Upper lobe of left lung (tissue), 6 donors: ENCODE measurements around the gene ANO4. TPM values are rescaled to one million over a fixed set of nuclear protein-coding genes. Genes with fewer than 3 reads are reported as not detected.

Experiments
- ATAC-seq, 2 donors: fragments of 200-7000 bp; cut with Tn5 transposase; one replicate each; pipeline ENCODE4 v1.9.1; 2022; ENCODE audit warnings: mild to moderate bottlenecking in 2 of 2, moderate library complexity in 2 of 2; ENCODE audit not compliant: low FRiP score in 2 of 2
- DNase-seq, 2 donors: peaks; one replicate each; pipeline ENCODE4 v3.0.0-alpha.2; 2019 to 2020
- H3K27ac ChIP-seq, 4 donors: fragments of 200-600 bp; sonication (generic); one replicate each; pipeline ENCODE4 v1.5.1; 2016 to 2019
- H3K27me3 ChIP-seq, 4 donors: fragments of 200-600 bp; sonication (generic); one replicate each; pipeline ENCODE4 v1.5.1; 2017 to 2019
- H3K36me3 ChIP-seq, 4 donors: fragments of 200-600 bp; sonication (generic); one replicate each; pipeline ENCODE4 v1.5.1; 2016 to 2019
- H3K4me1 ChIP-seq, 4 donors: fragments of 200-600 bp; sonication (generic); one replicate each; pipeline ENCODE4 v1.5.1; 2018 to 2019
- H3K4me3 ChIP-seq, 4 donors: fragments of 200-600 bp; sonication (generic); one replicate each; pipeline ENCODE4 v1.5.1; 2017 to 2019; ENCODE audit warnings: mild to moderate bottlenecking in 2 of 4, moderate library complexity in 1 of 4
- H3K9me3 ChIP-seq, 4 donors: fragments of 200-600 bp; sonication (generic); one replicate each; pipeline ENCODE4 v1.5.1; 2018 to 2019
- CTCF ChIP-seq, 6 experiments: fragments of 450-650 bp in 4 of 6; fragments of 200-600 bp in 2 of 6; sonication (generic) in 2 of 6; IDR thresholded peaks; one replicate each; pipeline ENCODE4 v1.5.1; 2016 to 2019; ENCODE audit warnings: antibody characterized with exemption in 6 of 6
- EP300 ChIP-seq, 4 donors: sonication (generic); formaldehyde crosslinking; IDR thresholded peaks; one replicate each; pipeline ENCODE4 v1.5.1; 2017; ENCODE audit warnings: antibody characterized with exemption in 4 of 4, control low read depth in 2 of 4
- POLR2A ChIP-seq, 4 donors: fragments of 450-650 bp; IDR thresholded peaks; one replicate each; pipeline ENCODE4 v1.5.1; 2016 to 2017; ENCODE audit warnings: antibody characterized with exemption in 4 of 4, mild to moderate bottlenecking in 2 of 4
- POLR2AphosphoS5 ChIP-seq, 2 donors: sonication (generic); formaldehyde crosslinking; IDR thresholded peaks; one replicate each; pipeline ENCODE4 v1.5.1; 2017; ENCODE audit warnings: antibody characterized with exemption in 2 of 2
- WGBS, 2 donors: methylation state at CpG; one replicate each; pipeline ENCODE4 v1.1.5; 2017 to 2018; 5-methylcytosine and 5-hydroxymethylcytosine counted together
- total RNA-seq, 6 donors: library from RNA; depleted of rRNA in 4 of 6; stranded (reverse); fragments of >200 nt in 4 of 6; gene quantifications; one replicate each; pipeline versions ENCODE4 v1.1.0 to v1.2.1, GENCODE V29; 2016 to 2021
- donor health status: DM: no; HTN: no; CAD: no; lungs with moderate emphysema.
- donor health status: DM: no; HTN: yes; CAD: no; lungs with severe emphysema.

Gene ANO4
- total RNA-seq, 6 donors from 2014 or later = 0.17 to 1.2 (median 0.30) TPM; not detected in 3

- DNase-seq = no peak
- H3K27me3 ChIP-seq = no peaks in the 10 kb centered on the region
- H3K4me3 ChIP-seq = no peak overlapping the region
- no peaks in the 10 kb centered on the region for H3K36me3 ChIP-seq
- TF ChIP-seq POLR2AphosphoS5 (IDR thresholded peaks at IDR 0.05) (no peak), CTCF (IDR thresholded peaks at IDR 0.05) (no peak), POLR2A (IDR thresholded peaks at IDR 0.05) (no peak), EP300 (IDR thresholded peaks at IDR 0.05) (no peak)
- no peak overlapping the region for H3K27ac ChIP-seq
- no peaks in the 10 kb centered on the region for H3K4me1 ChIP-seq
- WGBS, 2 donors = 77 to 91% methylated on average over 5 of the region's 5 CpGs
- ATAC-seq = no peak
- H3K9me3 ChIP-seq = no peaks in the 10 kb centered on the region
Measured at GRCh38 chr12:101001669-101002068, 207.1 kb downstream of the ANO4 start.

GRCh38 chr12:101002696-101003419 is 208.3 kb downstream of the ANO4 start:
- H3K36me3 ChIP-seq = no peaks in the 10 kb centered on the region

GRCh38 chr12:101004898-101005297 is 210.3 kb downstream of the ANO4 start:
- no peaks in the 10 kb centered on the region for H3K36me3 ChIP-seq
- WGBS, 2 donors = 81 to 86% methylated on average over 1 of the region's 1 CpG
- H3K4me1 ChIP-seq = no peaks in the 10 kb centered on the region
- H3K4me3 ChIP-seq = no peak overlapping the region
- H3K27me3 ChIP-seq = no peaks in the 10 kb centered on the region
- DNase-seq (no peak), ATAC-seq (no peak)
- peaks cover 0 to 10% (median 9%) of the 10 kb centered on the region in 4 donors for H3K9me3 ChIP-seq
- no peak for TF ChIP-seq EP300 (IDR thresholded peaks at IDR 0.05)
- H3K27ac ChIP-seq = no peak overlapping the region

More at GRCh38 chr12:101002696-101003419, 208.3 kb downstream of the ANO4 start:
- Histone ChIP-seq H3K27me3 (no peaks in the 10 kb centered on the region), H3K9me3 (no peaks in the 10 kb centered on the region), H3K4me1 (no peaks in the 10 kb centered on the region), H3K4me3 (no peak overlapping the region), H3K27ac (no peak overlapping the region)
- TF ChIP-seq CTCF (IDR thresholded peaks at IDR 0.05) (no peak), POLR2A (IDR thresholded peaks at IDR 0.05) (no peak), POLR2AphosphoS5 (IDR thresholded peaks at IDR 0.05) (no peak), EP300 (IDR thresholded peaks at IDR 0.05) (no peak)
- DNase-seq (no peak), ATAC-seq (no peak)
- WGBS, 2 donors = 48 to 55% methylated on average over 3 of the region's 3 CpGs

GRCh38 chr12:101009274-101009673 is 214.7 kb downstream of the ANO4 start:
- no peak for ATAC-seq
- no peak overlapping the region for H3K27ac ChIP-seq
- no peaks in the 10 kb centered on the region for H3K27me3 ChIP-seq
- H3K9me3 ChIP-seq = peaks cover 0 to 12% (median 9%) of the 10 kb centered on the region in 4 donors
- TF ChIP-seq EP300 (IDR thresholded peaks at IDR 0.05) (no peak), CTCF (IDR thresholded peaks at IDR 0.05) (no peak), POLR2A (IDR thresholded peaks at IDR 0.05) (no peak), POLR2AphosphoS5 (IDR thresholded peaks at IDR 0.05) (no peak)
- H3K4me1 ChIP-seq = no peaks in the 10 kb centered on the region
- no peak overlapping the region for H3K4me3 ChIP-seq
- 92% methylated on average over 1 of the region's 1 CpG for WGBS, 2 donors
- H3K36me3 ChIP-seq = no peaks in the 10 kb centered on the region
- no peak for DNase-seq

- Histone ChIP-seq H3K27me3 (no peaks in the 10 kb centered on the region), H3K27ac (no peak overlapping the region), H3K4me3 (no peak overlapping the region), H3K36me3 (no peaks in the 10 kb centered on the region), H3K9me3 (peaks cover 0 to 12% (median 9%) of the 10 kb centered on the region in 4 donors), H3K4me1 (no peaks in the 10 kb centered on the region)
- TF ChIP-seq EP300 (IDR thresholded peaks at IDR 0.05) = no peak
- TF ChIP-seq CTCF (IDR thresholded peaks at IDR 0.05) = no peak
- no peak for TF ChIP-seq POLR2AphosphoS5 (IDR thresholded peaks at IDR 0.05)
- TF ChIP-seq POLR2A (IDR thresholded peaks at IDR 0.05) = no peak
- no peak for DNase-seq
- no peak for ATAC-seq
- WGBS, 2 donors = 54% methylated on average over 1 of the region's 1 CpG
Measured at GRCh38 chr12:101010896-101011295, 216.3 kb downstream of the ANO4 start.
